IMR-90 (cell line): ENCODE data around the gene RTEL1. TPM values are rescaled to one million over a fixed set of nuclear protein-coding genes. Genes with fewer than 3 reads are reported as not detected.

Experiments used
- ATAC-seq: fragments of 200-7000 bp; cut with Tn5 transposase; 2 replicates; pipeline ENCODE4 v1.9.1; 2020; ENCODE audit warnings: low read depth, mild to moderate bottlenecking, moderate library complexity
- BruUV-seq: library from RNA; stranded (reverse); fragments of 400-500 nt; replicated peaks from 2 replicates; lab custom pipeline; 2021; lab: Mats Ljungman, UMichigan
- CTCF ChIA-PET: fragments of 300-600 bp; formaldehyde crosslinking; extraction: SDS; loops from one replicate; lab custom pipeline; 2021; ENCODE audit warnings: antibody characterized with exemption; lab: Yijun Ruan, JAX
- POLR2A ChIA-PET: fragments of 300-600 bp; sonication (Branson Sonifier 250); formaldehyde crosslinking; loops from one replicate; lab custom pipeline; 2022; ENCODE audit warnings: antibody characterized with exemption; ENCODE audit not compliant: unreplicated experiment; lab: Charles Lee
- DNase-seq: peaks from one replicate; pipeline ENCODE4 v3.0.0; 2013
- H2AFZ ChIP-seq: replicated peaks from 2 replicates; pipeline ENCODE3; 2013; ENCODE audit warnings: low read length, mild to moderate bottlenecking; ENCODE audit not compliant: poor library complexity
- H2AK5ac ChIP-seq: 2 replicates; pipeline ENCODE4 v1.6.1; 2013; ENCODE audit warnings: low read depth, low read length, inconsistent platforms
- H2AK9ac ChIP-seq: replicated peaks from 2 replicates; pipeline ENCODE3; 2013; ENCODE audit warnings: mild to moderate bottlenecking, low read depth, low read length, moderate library complexity; ENCODE audit not compliant: poor library complexity
- H2BK120ac ChIP-seq: 2 replicates; pipeline ENCODE4 v1.6.1; 2013; ENCODE audit warnings: low read depth, low read length, inconsistent platforms
- H2BK15ac ChIP-seq: 3 replicates; pipeline ENCODE4 v1.6.1; 2013; ENCODE audit warnings: low read depth, low read length, inconsistent platforms
- H2BK20ac ChIP-seq: 2 replicates; pipeline ENCODE4 v1.6.1; 2013; ENCODE audit warnings: low read depth, mild to moderate bottlenecking, inconsistent platforms, low read length, moderate library complexity
- H2BK5ac ChIP-seq: 2 replicates; pipeline ENCODE4 v1.6.1; 2013; ENCODE audit warnings: mild to moderate bottlenecking, low read depth, low read length, inconsistent platforms; ENCODE audit not compliant: poor library complexity, severe bottlenecking
- H3K14ac ChIP-seq: replicated peaks from 2 replicates; pipeline ENCODE4 v1.6.1; 2013; ENCODE audit warnings: low read depth, low read length, inconsistent platforms
- H3K18ac ChIP-seq: 2 replicates; pipeline ENCODE4 v1.6.1; 2013; ENCODE audit warnings: low read depth, low read length, control low read depth
- H3K23ac ChIP-seq: 2 replicates; pipeline ENCODE4 v1.6.1; 2013; ENCODE audit warnings: low read depth, low read length, inconsistent platforms
- H3K27ac ChIP-seq: 2 replicates; pipeline ENCODE4 v1.5.1; 2013; ENCODE audit warnings: mild to moderate bottlenecking, control low read depth, low read length; ENCODE audit not compliant: insufficient read depth
- H3K27me3 ChIP-seq: 2 replicates; pipeline ENCODE4 v1.6.1; 2013; ENCODE audit warnings: low read length; ENCODE audit not compliant: control insufficient read depth, insufficient read depth
- H3K36me3 ChIP-seq: 2 replicates; pipeline ENCODE4 v1.6.1; 2013; ENCODE audit warnings: low read length, mixed read lengths; ENCODE audit not compliant: control insufficient read depth, insufficient read depth
- H3K4ac ChIP-seq: 2 replicates; pipeline ENCODE4 v1.6.1; 2013; ENCODE audit warnings: low read depth, low read length, inconsistent platforms
- H3K4me1 ChIP-seq: 2 replicates; pipeline ENCODE4 v1.6.1; 2013; ENCODE audit warnings: low read length, mixed read lengths; ENCODE audit not compliant: control insufficient read depth, insufficient read depth
- H3K4me2 ChIP-seq: 2 replicates; pipeline ENCODE4 v1.6.1; 2013; ENCODE audit warnings: low read depth, mild to moderate bottlenecking, control low read depth, low read length, moderate library complexity
- H3K4me3 ChIP-seq: 2 replicates; pipeline ENCODE4 v1.5.1; 2013; ENCODE audit warnings: low read depth, mild to moderate bottlenecking, control low read depth, low read length, moderate library complexity; ENCODE audit not compliant: insufficient read depth
- H3K56ac ChIP-seq: 2 replicates; pipeline ENCODE4 v1.6.1; 2013; ENCODE audit warnings: low read length, inconsistent platforms; ENCODE audit not compliant: insufficient read depth; ENCODE audit errors: extremely low read depth
- H3K79me1 ChIP-seq, 2 experiments: 2 replicates each; pipeline ENCODE4 v1.6.1; 2013; ENCODE audit warnings: low read length in 2 of 2, inconsistent platforms in 1 of 2, low read depth in 1 of 2
- H3K9ac ChIP-seq: 2 replicates; pipeline ENCODE4 v1.6.1; 2013; ENCODE audit warnings: low read depth, low read length, control low read depth
- H3K9me1 ChIP-seq: 2 replicates; pipeline ENCODE4 v1.6.1; 2013; ENCODE audit warnings: low read length, inconsistent platforms; ENCODE audit not compliant: insufficient read depth
- H3K9me3 ChIP-seq: 2 replicates; pipeline ENCODE4 v1.6.1; 2013; ENCODE audit warnings: low read length; ENCODE audit not compliant: control insufficient read depth, insufficient read depth
- H4K20me1 ChIP-seq: 2 replicates; pipeline ENCODE4 v1.6.1; 2013; ENCODE audit warnings: low read length, inconsistent platforms; ENCODE audit not compliant: insufficient read depth
- H4K5ac ChIP-seq: 2 replicates; pipeline ENCODE4 v1.6.1; 2013; ENCODE audit warnings: mild to moderate bottlenecking, low read depth, low read length, control low read depth
- H4K8ac ChIP-seq, 2 experiments: 2 replicates each; pipeline ENCODE4 v1.6.1; 2013; ENCODE audit warnings: low read depth in 2 of 2, low read length in 2 of 2, control low read depth in 1 of 2, inconsistent platforms in 1 of 2
- H4K91ac ChIP-seq: 2 replicates; pipeline ENCODE4 v1.6.1; 2013; ENCODE audit warnings: low read depth, low read length, inconsistent platforms; ENCODE audit not compliant: insufficient read depth
- BHLHE40 ChIP-seq: fragments of 150-350 bp; IDR thresholded peaks from 2 replicates; pipeline ENCODE4 v1.6.1; 2016; ENCODE audit warnings: mild to moderate bottlenecking, low read depth, low read length
- CTCF ChIP-seq: conservative IDR thresholded peaks from 2 replicates; pipeline ENCODE4 v1.5.1; 2012; ENCODE audit warnings: mild to moderate bottlenecking, low read depth, low read length, improper control_type of control experiment
- ELK1 ChIP-seq: fragments of 150-350 bp; IDR thresholded peaks from 2 replicates; pipeline ENCODE4 v1.6.1; 2016; ENCODE audit warnings: low read depth, mild to moderate bottlenecking, low read length, moderate library complexity, borderline replicate concordance
- FOS ChIP-seq: fragments of 150-350 bp; IDR thresholded peaks from 2 replicates; pipeline ENCODE4 v1.6.1; 2016; ENCODE audit warnings: low read depth, low read length
- MAFK ChIP-seq: IDR thresholded peaks from 2 replicates; pipeline ENCODE4 v1.6.1; 2012; ENCODE audit warnings: low read depth, low read length, improper control_type of control experiment
- MXI1 ChIP-seq: IDR thresholded peaks from 2 replicates; pipeline ENCODE4 v1.6.1; 2012; ENCODE audit warnings: low read depth, mild to moderate bottlenecking, low read length, moderate library complexity, borderline replicate concordance
- NFE2L2 ChIP-seq: fragments of 150-350 bp; IDR thresholded peaks from 2 replicates; pipeline ENCODE4 v1.6.1; 2016; ENCODE audit warnings: low read depth, mild to moderate bottlenecking, low read length
- POLR2A ChIP-seq: IDR thresholded peaks from 2 replicates; pipeline ENCODE4 v1.6.1; 2012; ENCODE audit warnings: mild to moderate bottlenecking, low read depth, low read length
- RAD21 ChIP-seq: IDR thresholded peaks from 2 replicates; pipeline ENCODE4 v1.6.1; 2012; ENCODE audit warnings: low read length, improper control_type of control experiment
- RCOR1 ChIP-seq: IDR thresholded peaks from 2 replicates; pipeline ENCODE4 v1.6.1; 2012; ENCODE audit warnings: mild to moderate bottlenecking, low read length, improper control_type of control experiment; ENCODE audit not compliant: insufficient replicate concordance
- SMC3 ChIP-seq: fragments of 150-350 bp; IDR thresholded peaks from 2 replicates; pipeline ENCODE4 v1.6.1; 2016; ENCODE audit warnings: low read depth, mild to moderate bottlenecking, antibody characterized with exemption, low read length, moderate library complexity
- WGBS, 2 experiments: methylation state at CpG; one replicate each; pipeline versions ENCODE4 v1.1.5 to v1.1.7; 2013; ENCODE audit warnings: missing lambda C conversion rate in 2 of 2; ENCODE audit not compliant: insufficient read length in 1 of 2; ENCODE audit errors: extremely low coverage in 2 of 2; 5-methylcytosine and 5-hydroxymethylcytosine counted together
- dilution Hi-C: fragments of 300-500 bp; cut with HindIII; formaldehyde crosslinking; loops from one replicate; pipeline ENCODE4 v1.14.3; 2018; ENCODE audit warnings: low sequenced_read_pairs; ENCODE audit not compliant: unreplicated experiment
- in situ Hi-C: fragments of 300-500 bp; cut with MboI; formaldehyde crosslinking; loops from 3 replicates; pipeline ENCODE4 v1.14.3; 2019; ENCODE audit warnings: low sequenced_read_pairs, inconsistent platforms, mixed read lengths
- intact Hi-C: fragments of 100-400 bp; cut with micrococcal nuclease; formaldehyde crosslinking; loops from 2 replicates; pipeline ENCODE4 v1.10.0; 2022
- polyA plus RNA-seq, 3 experiments: library from polyadenylated mRNA; depleted of rRNA; stranded (reverse); fragments of >200 nt; gene quantifications; 2 replicates each; pipeline ENCODE4 v1.2.3, GENCODE V29; 2012; ENCODE audit warnings: low replicate concordance in 1 of 3
- total RNA-seq: library from RNA; depleted of rRNA; stranded (reverse); fragments of >200 nt; gene quantifications from 2 replicates; pipeline ENCODE4 v1.2.3, GENCODE V29; 2012

Gene RTEL1
- total and polyA plus RNA-seq, 2 of the 4 experiments (the other 2 are of a cell fraction): 14.7 to 18.8 TPM

GRCh38 chr20:63635431-63636141 is 22.5 kb upstream of the RTEL1 start:
- dilution Hi-C loops (no loop called here), in situ Hi-C loops (no loop called here), intact Hi-C loops (no loop called here)
- Histone ChIP-seq H3K27me3 (no peaks in the 10 kb centered on the region), H4K91ac (no peak overlapping the region), H3K56ac (no peak overlapping the region), H3K9me1 (no peaks in the 10 kb centered on the region), H3K9me3 (no peaks in the 10 kb centered on the region), H2BK5ac (no peak overlapping the region), H2AK5ac (no peak overlapping the region), H2BK20ac (no peak overlapping the region), H3K36me3 (no peaks in the 10 kb centered on the region), H2AK9ac (no peak overlapping the region), H3K14ac (no peak overlapping the region), H3K4me3 (no peak overlapping the region), H3K4ac (no peak overlapping the region), H3K18ac (no peak overlapping the region), H4K5ac (no peak overlapping the region), H3K27ac (no peak overlapping the region), H2BK120ac (no peak overlapping the region), H3K4me1 (peaks cover 2% of the 10 kb centered on the region; the same call in 1 of the 2 replicates), H4K8ac (no peak overlapping the region), H2AFZ (no peak overlapping the region), H4K20me1 (no peaks in the 10 kb centered on the region), H3K23ac (no peak overlapping the region), H3K9ac (no peak overlapping the region), H3K79me1 (no peaks in the 10 kb centered on the region), H3K4me2 (no peak overlapping the region), H2BK15ac (no peak overlapping the region)
- TF ChIP-seq ELK1 (no peak), CTCF (no peak), MAFK (no peak), RAD21 (no peak), MXI1 (no peak), BHLHE40 (no peak), RCOR1 (no peak), SMC3 (no peak), FOS (no peak), POLR2A (no peak), NFE2L2 (no peak)
- DNase-seq (no peak), ATAC-seq (no peak)
- no TSS peak for BruUV-seq
- CTCF ChIA-PET: no interaction called here
- no CpG with 5 or more reads among the region's 15 CpGs for WGBS, 2 experiments
- POLR2A ChIA-PET: no interaction called here
